ENCODE measurements around the gene FAM78A. TPM values are rescaled to one million over a fixed set of nuclear protein-coding genes. Genes with fewer than 3 reads are reported as not detected.
"Not testable (repeated sequence)": the region's sequence is repeated elsewhere in the genome, so short reads cannot be mapped to it uniquely, and the experiment has no call there.

Gene FAM78A
- total and polyA plus RNA-seq, 5 experiments from 2014 or later, result 12.2 to 80.9 (median 28.1) TPM

DNA sequence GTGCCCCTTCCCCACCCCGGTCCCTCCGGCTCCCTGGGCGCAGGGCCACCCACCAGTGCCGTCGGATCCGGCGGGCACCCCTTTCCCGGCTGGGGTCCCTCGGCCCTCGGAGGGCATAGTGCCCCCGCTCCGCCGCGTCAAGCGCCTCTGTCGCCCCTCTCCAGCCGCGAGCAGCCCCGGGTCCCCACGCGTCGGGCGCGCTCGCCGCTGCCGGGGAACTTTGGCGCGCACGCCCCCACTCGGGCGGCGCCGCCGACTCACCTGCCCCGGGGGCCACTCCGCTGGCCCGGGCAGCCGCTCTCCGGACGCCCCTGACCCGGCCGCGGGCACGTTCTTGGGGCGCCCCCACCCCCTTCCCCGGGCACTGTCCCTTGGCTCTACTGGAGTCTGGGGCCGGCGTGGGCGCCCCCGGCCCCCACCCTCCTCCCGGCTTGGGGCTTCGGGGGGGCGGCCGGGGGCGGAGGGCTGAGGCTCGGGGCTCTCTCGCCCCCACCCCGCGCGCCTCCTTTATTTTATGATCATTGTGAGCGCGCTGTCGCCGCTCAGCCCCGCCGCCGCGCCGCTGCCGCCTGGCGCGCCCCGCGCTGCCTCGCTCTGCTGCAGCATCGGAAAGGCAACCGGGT, 1.1 kb upstream of the FAM78A start:
- Mint-ChIP-seq H3K27me3 (peaks cover 0 to 7% (median 1%) of the 10 kb centered on the region in 5 donors), H3K4me3 (peak overlapping the region in 5 of 10 donors; percentile 26 to 93 (median 43)), H3K27ac (no peak overlapping the region), H3K36me3 (peaks cover 28 to 36% (median 31%) of the 10 kb centered on the region in 3 donors), H3K9me3 (peaks cover 0 to 2% (median 0%) of the 10 kb centered on the region in 9 donors), H3K4me1 (peaks cover 19 to 45% (median 28%) of the 10 kb centered on the region in 4 donors)
- POLR2A ChIA-PET, result interaction anchor here (1.8 to 22.5 kb wide), 4 partner anchors 19 to 59 kb away, joined by 9 to 1403 read pairs (median 75); no protein-coding TSS in a partner anchor
- DNase-seq, result peak in 3 of 10 donors; percentile 45 to 52 (median 48)
- ATAC-seq, result peak; percentile 15 to 24

DNA sequence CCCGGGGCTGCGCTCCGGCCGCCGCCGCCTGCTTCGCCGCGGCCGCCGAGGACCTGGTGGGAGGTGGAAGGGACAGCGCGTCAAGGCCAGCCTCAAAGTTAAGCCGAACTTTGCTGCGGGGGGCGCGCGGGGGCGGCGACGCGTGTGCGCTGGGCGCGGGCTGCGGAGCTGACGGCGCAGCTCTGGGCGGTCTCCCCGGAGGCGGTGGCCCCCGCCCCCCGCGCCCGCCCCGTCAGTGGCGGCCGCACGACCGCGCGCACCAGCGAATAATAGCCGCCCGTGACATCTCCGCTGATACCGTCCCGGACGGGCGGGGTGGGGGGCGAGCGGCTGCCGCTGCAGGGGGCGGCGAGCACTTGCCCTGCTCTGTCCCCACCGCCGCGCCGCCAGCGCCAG, 579 bp upstream of the FAM78A start:
- ATAC-seq, result peak; percentile 37 to 39
- H3K27ac Mint-ChIP-seq, result peak overlapping the region in 3 of 10 donors; percentile 31 to 63 (median 53)
- H3K4me3 Mint-ChIP-seq, result peak overlapping the region in 7 of 10 donors; percentile 39 to 93 (median 57)
- peaks cover 17 to 45% (median 24%) of the 10 kb centered on the region in 4 donors for H3K4me1 Mint-ChIP-seq
- POLR2A ChIA-PET, result interaction anchor here (0.5 to 22.5 kb wide), 4 partner anchors 18 to 449 kb away, joined by 3 to 1403 read pairs (median 70); no protein-coding TSS in a partner anchor
- H3K27me3 Mint-ChIP-seq, result peaks cover 0 to 2% (median 1%) of the 10 kb centered on the region in 5 donors
- H3K36me3 Mint-ChIP-seq, result peaks cover 31 to 36% (median 31%) of the 10 kb centered on the region in 3 donors
- H3K9me3 Mint-ChIP-seq, result peaks cover 0 to 2% (median 0%) of the 10 kb centered on the region in 9 donors
- DNase-seq, result peak in 9 of 10 donors; percentile 31 to 75 (median 53)

DNA sequence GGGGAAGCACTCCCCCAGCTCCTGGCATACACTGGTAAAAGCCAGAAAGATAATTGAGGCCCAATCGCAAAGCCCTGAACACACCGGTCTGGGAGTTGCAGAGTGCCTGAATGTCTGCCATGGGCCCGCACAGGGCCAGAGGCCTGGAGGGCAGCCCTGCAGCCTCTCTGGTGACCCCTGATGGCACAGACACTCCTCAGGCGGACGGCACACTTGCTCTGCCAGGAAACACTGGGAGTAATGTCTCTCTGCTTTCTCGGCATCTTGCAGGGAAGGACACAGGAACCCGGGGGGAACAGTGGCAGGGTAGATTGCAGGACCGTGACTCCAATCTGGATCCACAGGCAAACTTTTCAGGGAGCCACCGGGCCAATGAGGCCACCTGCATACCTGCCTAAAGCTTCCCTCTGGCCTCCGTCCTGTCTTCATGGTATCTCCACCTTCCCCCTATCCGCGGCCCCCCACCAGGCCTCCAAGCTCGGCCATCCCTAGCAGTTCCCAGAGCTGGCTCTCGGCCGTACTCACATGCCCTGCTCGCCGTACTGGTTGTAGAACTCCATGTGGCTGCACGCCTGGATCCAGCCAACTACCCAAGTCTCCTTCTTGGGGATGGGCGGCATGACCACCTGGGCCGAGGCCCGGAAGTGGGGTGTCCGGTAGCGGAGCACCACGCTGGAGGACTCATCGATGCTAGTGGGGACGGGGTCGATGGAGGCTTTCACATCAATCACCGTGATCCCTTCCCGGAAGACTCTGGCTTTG, 797 bp downstream of the FAM78A start:
- peak overlapping the region; percentile 94 to 100 (median 98) for H3K27ac Mint-ChIP-seq
- no peak for ATAC-seq

DNA sequence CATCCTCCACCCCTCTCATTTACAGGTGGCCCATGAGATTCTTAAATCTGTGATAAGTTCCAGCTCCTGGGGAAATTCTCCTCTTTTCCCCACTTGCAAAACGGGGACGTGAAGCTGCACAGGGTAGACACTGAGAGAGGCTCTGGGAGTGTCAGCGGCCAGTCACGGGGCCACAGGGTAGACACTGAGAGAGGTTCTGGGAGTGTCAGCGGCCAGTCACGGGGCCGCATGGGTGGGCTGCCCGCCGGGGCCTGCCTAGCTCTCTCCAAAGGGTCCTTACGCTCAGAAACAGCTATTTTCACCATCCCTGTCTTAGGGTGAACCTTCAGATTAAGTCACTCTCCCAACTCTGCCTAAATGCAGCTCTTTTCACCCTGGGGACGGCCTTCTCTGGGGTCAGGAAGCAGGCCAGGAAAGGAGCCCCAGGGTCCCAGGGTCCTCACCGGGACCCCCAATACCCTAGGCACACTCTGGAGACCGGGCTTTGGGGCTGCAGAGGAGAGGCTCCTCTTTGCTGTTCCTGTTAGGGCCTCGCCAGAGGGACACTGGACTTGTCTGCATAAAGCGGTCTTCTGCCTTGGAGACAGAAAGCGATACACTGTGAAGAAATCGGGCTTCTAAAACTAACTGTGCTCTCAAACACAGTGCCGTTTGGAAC, 1.5 kb downstream of the FAM78A start:
- H3K4me1 Mint-ChIP-seq, result peaks cover 23 to 58% (median 39%) of the 10 kb centered on the region in 4 donors
- POLR2A ChIA-PET, result interaction anchor here (0.9 to 22.5 kb wide), 10 partner anchors 15 to 967 kb away, joined by 3 to 1403 read pairs (median 4); partner anchors contain the start of gene PLPP7
- peaks cover 31 to 38% (median 31%) of the 10 kb centered on the region in 3 donors for H3K36me3 Mint-ChIP-seq
- peaks cover 0 to 2% (median 0%) of the 10 kb centered on the region in 9 donors for H3K9me3 Mint-ChIP-seq
- no peak for ATAC-seq
- H3K4me3 Mint-ChIP-seq, result peak overlapping the region; percentile 93 to 100 (median 99)
- peak overlapping the region; percentile 94 to 100 (median 98) for H3K27ac Mint-ChIP-seq
- DNase-seq, result no peak
- H3K27me3 Mint-ChIP-seq, result no peaks in the 10 kb centered on the region

More for the DNA sequence above, 797 bp downstream of the FAM78A start:
- no peaks in the 10 kb centered on the region for H3K27me3 Mint-ChIP-seq
- peak in 1 of 10 donors; percentile 22 for DNase-seq
- peaks cover 0 to 2% (median 0%) of the 10 kb centered on the region in 9 donors for H3K9me3 Mint-ChIP-seq
- POLR2A ChIA-PET, result interaction anchor here (0.5 to 22.5 kb wide), 8 partner anchors 17 to 225 kb away, joined by 3 to 1403 read pairs (median 6); no protein-coding TSS in a partner anchor
- peaks cover 31 to 38% (median 31%) of the 10 kb centered on the region in 3 donors for H3K36me3 Mint-ChIP-seq
- peak overlapping the region; percentile 93 to 100 (median 99) for H3K4me3 Mint-ChIP-seq
- H3K4me1 Mint-ChIP-seq, result peaks cover 19 to 52% (median 33%) of the 10 kb centered on the region in 4 donors

DNA sequence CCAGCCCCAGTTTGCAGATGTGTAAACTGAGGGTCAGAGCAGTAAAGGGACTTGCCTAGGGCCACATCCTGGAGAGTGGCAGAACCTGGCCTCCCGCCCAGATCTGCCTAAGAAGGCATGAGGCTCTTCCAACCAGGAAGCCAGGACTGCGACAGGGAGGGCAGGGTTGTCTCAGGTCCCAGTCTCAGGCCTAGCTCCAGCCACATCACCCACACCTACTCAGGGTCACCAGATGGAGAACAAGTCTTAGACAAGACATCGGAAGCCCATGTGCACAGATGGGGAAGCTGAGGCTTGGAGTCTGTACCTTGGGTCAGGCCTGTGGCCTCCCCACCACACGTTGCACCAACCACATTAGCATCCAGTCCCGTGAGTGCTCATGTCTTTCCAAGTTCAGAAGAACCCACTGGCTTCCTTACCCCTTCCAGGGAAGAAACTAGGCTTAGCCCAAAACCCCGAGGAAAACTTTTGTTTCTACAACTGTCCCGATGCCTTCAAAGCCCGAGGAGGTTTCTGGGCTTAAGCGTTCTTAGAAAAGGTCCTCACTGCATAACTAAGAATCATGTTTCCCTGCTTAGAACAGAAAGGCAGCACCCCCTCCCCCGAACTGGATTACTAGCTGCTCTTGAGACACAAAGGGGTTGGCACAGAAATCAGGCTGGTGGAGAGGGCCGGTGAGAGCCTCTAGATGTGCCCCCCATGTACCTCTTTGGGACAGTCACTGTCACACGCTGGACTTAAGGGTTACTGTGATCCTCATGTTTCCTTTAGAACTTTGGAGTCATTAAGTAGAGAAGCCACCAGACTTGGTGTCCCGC, 2.2 kb downstream of the FAM78A start:
- H3K27ac Mint-ChIP-seq, result peak overlapping the region; percentile 94 to 100 (median 98)

DNA sequence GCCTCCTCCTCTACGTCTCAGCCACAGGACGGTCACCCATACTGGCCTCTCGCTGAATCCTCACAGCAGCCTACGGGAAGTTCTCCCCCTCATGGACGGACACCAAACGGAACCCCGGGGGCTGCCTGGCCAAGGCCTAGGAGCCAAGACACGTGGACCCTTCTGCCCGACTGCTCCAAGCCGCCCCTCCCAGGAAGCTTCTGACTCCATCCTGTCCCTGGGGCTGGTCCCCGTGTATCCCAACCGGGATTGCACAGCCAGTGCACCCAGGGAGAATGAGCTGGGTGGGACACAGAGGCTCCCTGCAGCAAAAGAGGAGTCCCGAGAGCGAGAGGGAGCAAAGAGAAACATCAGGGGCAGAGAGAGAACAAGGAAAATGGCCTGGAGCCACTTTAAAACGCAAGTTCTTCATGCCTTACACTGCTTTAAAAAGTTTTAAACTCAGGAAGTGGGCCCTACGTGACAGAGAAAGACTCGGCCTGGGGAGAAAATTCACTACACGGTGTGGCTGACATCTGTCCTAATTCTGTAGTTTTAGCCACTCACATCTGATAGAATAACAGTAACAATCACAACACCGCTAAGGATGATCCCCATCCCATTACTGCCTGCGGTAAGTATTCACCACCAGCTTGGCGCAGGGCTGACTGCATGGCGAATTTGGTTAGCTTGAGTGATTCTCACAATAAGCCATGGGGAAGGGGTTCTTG, 3.0 kb downstream of the FAM78A start:
- peaks cover 22 to 57% (median 37%) of the 10 kb centered on the region in 4 donors for H3K4me1 Mint-ChIP-seq
- peak overlapping the region; percentile 94 to 100 (median 98) for H3K27ac Mint-ChIP-seq
- peaks cover 0 to 2% (median 0%) of the 10 kb centered on the region in 9 donors for H3K9me3 Mint-ChIP-seq
- peak overlapping the region; percentile 93 to 100 (median 99) for H3K4me3 Mint-ChIP-seq
- POLR2A ChIA-PET, result interaction anchor here (0.6 to 22.5 kb wide), 5 partner anchors 15 to 120 kb away, joined by 3 to 1403 read pairs (median 10); no protein-coding TSS in a partner anchor
- H3K36me3 Mint-ChIP-seq, result peaks cover 31 to 38% (median 31%) of the 10 kb centered on the region in 3 donors
- no peaks in the 10 kb centered on the region for H3K27me3 Mint-ChIP-seq
- DNase-seq, result peak in 1 of 10 donors; percentile 43
- no peak for ATAC-seq

More for the DNA sequence above, 2.2 kb downstream of the FAM78A start:
- Mint-ChIP-seq H3K36me3 (peaks cover 31 to 38% (median 31%) of the 10 kb centered on the region in 3 donors), H3K4me3 (peak overlapping the region; percentile 93 to 100 (median 99)), H3K9me3 (peaks cover 0 to 2% (median 0%) of the 10 kb centered on the region in 9 donors), H3K4me1 (peaks cover 26 to 58% (median 40%) of the 10 kb centered on the region in 4 donors), H3K27me3 (no peaks in the 10 kb centered on the region)
- ATAC-seq (no peak), DNase-seq (no peak)
- POLR2A ChIA-PET, result interaction anchor here (0.6 to 22.5 kb wide), 10 partner anchors 15 to 967 kb away, joined by 3 to 1403 read pairs (median 4); partner anchors contain the start of gene PLPP7

DNA sequence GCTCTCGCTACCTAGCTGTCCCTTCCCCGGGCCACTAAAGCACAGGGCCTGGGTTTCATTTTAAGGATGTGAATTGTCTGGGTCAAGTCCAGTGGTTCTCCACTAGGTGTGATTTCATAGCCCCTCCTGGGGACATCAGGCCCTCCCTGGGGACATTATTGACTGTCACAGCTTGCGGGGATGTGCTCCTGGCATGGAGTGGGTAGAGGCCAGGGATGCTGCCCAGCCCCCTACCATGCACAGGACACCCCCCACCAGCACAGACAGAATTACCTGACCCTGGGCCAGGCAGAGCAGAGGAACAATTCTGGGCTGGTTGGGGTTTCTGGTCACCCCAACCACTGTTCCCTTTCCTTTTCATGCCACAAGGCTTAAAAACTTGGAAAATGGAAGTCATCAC, 4.1 kb downstream of the FAM78A start:
- Mint-ChIP-seq H3K4me3 (peak overlapping the region; percentile 93 to 100 (median 99)), H3K27ac (peak overlapping the region; percentile 94 to 100 (median 99)), H3K4me1 (peaks cover 19 to 62% (median 38%) of the 10 kb centered on the region in 4 donors), H3K27me3 (no peaks in the 10 kb centered on the region), H3K9me3 (peaks cover 0 to 2% (median 0%) of the 10 kb centered on the region in 9 donors), H3K36me3 (peaks cover 31 to 38% (median 31%) of the 10 kb centered on the region in 3 donors)
- POLR2A ChIA-PET, result interaction anchor here (0.5 to 27.2 kb wide), 7 partner anchors 2 to 395 kb away, joined by 3 to 1403 read pairs (median 4); partner anchors contain the start of genes FAM78A and NUP214
- DNase-seq, result no peak
- no peak for ATAC-seq

DNA sequence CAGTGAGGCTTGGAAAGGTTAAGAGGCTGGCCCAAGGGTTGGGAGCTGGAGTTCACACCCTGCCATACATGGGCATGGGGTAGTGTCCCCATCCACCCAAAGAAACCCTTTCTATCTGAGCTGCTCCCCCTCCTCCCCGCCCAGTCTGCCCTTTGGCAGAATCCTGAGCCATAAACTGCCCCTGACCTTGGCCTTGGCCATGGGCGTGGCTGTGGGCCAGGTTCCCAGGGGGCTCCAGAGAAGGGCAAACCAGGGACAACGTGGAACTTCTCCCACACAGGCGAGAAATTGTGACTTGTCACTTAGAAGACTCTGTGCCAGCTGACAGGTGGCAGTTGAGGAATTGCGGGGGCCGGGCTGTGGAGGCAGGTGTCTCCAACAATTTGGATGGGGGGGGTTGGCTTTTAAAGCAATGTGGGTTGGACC, 4.8 kb downstream of the FAM78A start:
- peaks cover 23 to 69% (median 45%) of the 10 kb centered on the region in 4 donors for H3K4me1 Mint-ChIP-seq
- peak overlapping the region; percentile 94 to 100 (median 99) for H3K27ac Mint-ChIP-seq
- DNase-seq (no peak), ATAC-seq (no peak)
- peak overlapping the region; percentile 93 to 100 (median 99) for H3K4me3 Mint-ChIP-seq
- POLR2A ChIA-PET, result interaction anchor here (0.5 to 27.2 kb wide), 11 partner anchors 3 to 468 kb away, joined by 3 to 1403 read pairs (median 4); partner anchors contain the start of genes FAM78A, NUP214 and PLPP7
- H3K9me3 Mint-ChIP-seq, result peaks cover 0 to 2% (median 0%) of the 10 kb centered on the region in 9 donors
- no peaks in the 10 kb centered on the region for H3K27me3 Mint-ChIP-seq
- peaks cover 31 to 39% (median 31%) of the 10 kb centered on the region in 3 donors for H3K36me3 Mint-ChIP-seq

DNA sequence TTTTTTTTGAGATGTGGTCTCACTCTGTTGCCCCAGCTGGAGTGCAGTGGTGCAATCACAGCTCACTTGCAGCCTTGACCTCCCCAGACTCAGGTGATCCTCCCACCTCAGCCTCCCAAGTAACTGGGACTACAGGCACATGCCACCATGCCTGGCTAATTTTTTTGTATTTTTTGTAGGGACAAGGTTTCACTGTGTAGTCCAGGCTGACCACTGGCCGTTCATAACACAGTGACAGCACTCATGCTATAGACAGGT, 5.4 kb downstream of the FAM78A start:
- H3K27me3 Mint-ChIP-seq, DNase-seq, ATAC-seq, H3K9me3 Mint-ChIP-seq: not testable (repeated sequence)
- Mint-ChIP-seq H3K36me3 (peaks cover 26 to 40% (median 27%) of the 10 kb centered on the region in 3 donors), H3K4me1 (peaks cover 29 to 75% (median 51%) of the 10 kb centered on the region in 4 donors), H3K27ac (peak overlapping the region; percentile 94 to 100 (median 99)), H3K4me3 (peak overlapping the region; percentile 93 to 100 (median 99))
- POLR2A ChIA-PET, result interaction anchor here (0.7 to 27.2 kb wide), 8 partner anchors 3 to 468 kb away, joined by 3 to 1403 read pairs (median 8); partner anchors contain the start of genes FAM78A, NUP214 and PLPP7

All from naive thymus-derived CD8-positive, alpha-beta T cell (primary cell).